M059J (cell line): Measurements from ENCODE around the gene WFS1. TPM values are rescaled to one million over a fixed set of nuclear protein-coding genes. Genes with fewer than 3 reads are reported as not detected.

ENCODE experiments used
- DNase-seq: peaks from one replicate; pipeline ENCODE4 v3.0.0-alpha.2; 2012; ENCODE audit warnings: low read depth
- total RNA-seq: library from RNA; depleted of rRNA; stranded (reverse); fragments of >200 nt; shearing (Covaris generic); gene quantifications from 2 replicates; pipeline ENCODE4 v1.2.3, GENCODE V29; 2014

WFS1 gene
- total RNA-seq, 1 experiment from 2014 or later: 56.7 TPM

GRCh38 chr4:6338951-6339817, 69.5 kb downstream of the WFS1 start:
- DNase-seq: no peak

GRCh38 chr4:6339818-6340445, 70.3 kb downstream of the WFS1 start:
- no peak for DNase-seq

GRCh38 chr4:6340446-6341015, 70.9 kb downstream of the WFS1 start:
- DNase-seq: no peak

GRCh38 chr4:6341696-6342095, 72.0 kb downstream of the WFS1 start:
- no peak for DNase-seq

GRCh38 chr4:6342530-6343293, 73.1 kb downstream of the WFS1 start:
- peak; percentile 35 for DNase-seq

GRCh38 chr4:6343939-6344408, 74.3 kb downstream of the WFS1 start:
- DNase-seq: peak; percentile 84

GRCh38 chr4:6345096-6345830, 75.6 kb downstream of the WFS1 start:
- DNase-seq: no peak

- no peak for DNase-seq
These were observed 76.2 kb downstream of the WFS1 start for GRCh38 chr4:6345866-6346265.

GRCh38 chr4:6346373-6347110, 76.9 kb downstream of the WFS1 start:
- no peak for DNase-seq

GRCh38 chr4:6347511-6348045, 77.9 kb downstream of the WFS1 start:
- DNase-seq: no peak

- DNase-seq: no peak
These were observed 78.8 kb downstream of the WFS1 start for GRCh38 chr4:6348408-6348807.

- DNase-seq: peak; percentile 61
These were observed 80.4 kb downstream of the WFS1 start for GRCh38 chr4:6349896-6350603.

- no peak for DNase-seq
These were observed 81.0 kb downstream of the WFS1 start for GRCh38 chr4:6350646-6351045.

GRCh38 chr4:6351246-6352000, 81.8 kb downstream of the WFS1 start:
- DNase-seq: no peak

GRCh38 chr4:6352031-6352692, 82.5 kb downstream of the WFS1 start:
- DNase-seq: no peak
